Naive thymus-derived CD8-positive, alpha-beta T cell (primary cell): ENCODE results near the gene TMEM271. TPM values are rescaled to one million over a fixed set of nuclear protein-coding genes. Genes with fewer than 3 reads are reported as not detected.
"Not testable (repeated sequence)": the region's sequence is repeated elsewhere in the genome, so short reads cannot be mapped to it uniquely, and the experiment has no call there.

Source experiments
- ATAC-seq, 2 donors: fragments of 150-1000 bp; cut with Tn5 transposase in 1 of 2; sonication (Bioruptor Pico), chemical (Tn5 transposase) in 1 of 2; 1 replicate in 1 of 2; 2 replicates in 1 of 2; pipeline ENCODE4 v1.10.0; 2021; ENCODE audit warnings: mild to moderate bottlenecking in 2 of 2, moderate library complexity in 2 of 2
- POLR2A ChIA-PET: fragments of 350-600 bp; sonication (Branson Sonifier 250); formaldehyde crosslinking; loops from one replicate; lab custom pipeline; 2021; ENCODE audit warnings: antibody characterized with exemption; lab: Charles Lee
- DNase-seq, 10 donors: peaks; one replicate each; pipeline versions ENCODE4 v3.0.0 to v3.0.0-alpha.2; 2020 to 2022
- H3K27ac Mint-ChIP-seq, 10 donors: one replicate each; pipeline ENCODE4 v1.8.0; 2020 to 2022; ENCODE audit warnings: mild to moderate bottlenecking in 10 of 10, mixed read lengths in 10 of 10, moderate library complexity in 4 of 10, inconsistent platforms in 1 of 10
- H3K27me3 Mint-ChIP-seq, 5 donors: one replicate each; pipeline ENCODE4 v1.8.0; 2021 to 2022; ENCODE audit warnings: mixed read lengths in 5 of 5
- H3K36me3 Mint-ChIP-seq, 3 donors: one replicate each; pipeline ENCODE4 v1.8.0; 2020 to 2022; ENCODE audit warnings: mixed read lengths in 3 of 3, mild to moderate bottlenecking in 2 of 3, inconsistent platforms in 1 of 3
- H3K4me1 Mint-ChIP-seq, 4 donors: one replicate each; pipeline ENCODE4 v1.8.0; 2021 to 2022; ENCODE audit warnings: mixed read lengths in 4 of 4
- H3K4me3 Mint-ChIP-seq, 10 donors: one replicate each; pipeline ENCODE4 v1.8.0; 2020 to 2022; ENCODE audit warnings: mild to moderate bottlenecking in 10 of 10, mixed read lengths in 10 of 10, moderate library complexity in 6 of 10, inconsistent platforms in 1 of 10
- H3K9me3 Mint-ChIP-seq, 9 donors: one replicate each; pipeline ENCODE4 v1.8.0; 2020 to 2022; ENCODE audit warnings: mixed read lengths in 9 of 9, mild to moderate bottlenecking in 3 of 9, inconsistent platforms in 1 of 9, moderate library complexity in 1 of 9
- polyA plus RNA-seq, 3 donors: library from polyadenylated mRNA; unstranded; fragments of 300-500 nt; fragmentation: Illumina TruSeq; gene quantifications; one replicate each; pipeline ENCODE4 v1.2.3, GENCODE V29; 2021
- total RNA-seq, 8 experiments: library from RNA in 2 of 8; stranded (reverse) in 2 of 8; gene quantifications; one replicate each; pipeline ENCODE4 v1.2.3 and lab custom pipeline; 2021 to 2026

The TMEM271 gene
- total and polyA plus RNA-seq, 5 experiments from 2014 or later = not detected

DNA sequence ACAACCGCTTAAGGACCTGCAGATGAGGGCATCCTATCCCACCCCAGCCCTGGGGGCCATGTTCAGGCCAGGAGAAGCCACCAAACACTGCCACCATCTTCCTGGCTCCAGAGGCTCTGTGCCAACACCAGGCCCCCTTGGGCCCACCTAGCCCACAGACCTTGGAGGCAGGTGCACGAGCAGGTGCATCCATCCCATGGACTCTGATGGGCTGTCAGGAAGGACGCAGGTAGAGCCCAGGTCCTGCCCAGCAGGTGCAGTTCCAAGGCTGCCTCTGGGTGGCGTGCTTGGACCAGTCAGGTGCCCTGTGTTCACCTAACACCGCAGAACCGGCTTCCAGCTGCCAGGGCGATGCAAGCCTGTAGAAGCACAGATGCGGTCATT is 26.5 kb upstream of the TMEM271 start:
- Mint-ChIP-seq H3K4me3 (no peak overlapping the region), H3K27me3 (peaks cover 13 to 42% (median 19%) of the 10 kb centered on the region in 5 donors), H3K4me1 (peaks cover 6 to 16% (median 10%) of the 10 kb centered on the region in 4 donors), H3K9me3 (no peaks in the 10 kb centered on the region), H3K27ac (peak overlapping the region in 1 of 10 donors; percentile 44), H3K36me3 (peaks cover 0 to 3% (median 0%) of the 10 kb centered on the region in 3 donors)
- POLR2A ChIA-PET = no interaction called here
- peak; percentile 65 to 97 for ATAC-seq
- DNase-seq = peak; percentile 30 to 83 (median 56)

DNA sequence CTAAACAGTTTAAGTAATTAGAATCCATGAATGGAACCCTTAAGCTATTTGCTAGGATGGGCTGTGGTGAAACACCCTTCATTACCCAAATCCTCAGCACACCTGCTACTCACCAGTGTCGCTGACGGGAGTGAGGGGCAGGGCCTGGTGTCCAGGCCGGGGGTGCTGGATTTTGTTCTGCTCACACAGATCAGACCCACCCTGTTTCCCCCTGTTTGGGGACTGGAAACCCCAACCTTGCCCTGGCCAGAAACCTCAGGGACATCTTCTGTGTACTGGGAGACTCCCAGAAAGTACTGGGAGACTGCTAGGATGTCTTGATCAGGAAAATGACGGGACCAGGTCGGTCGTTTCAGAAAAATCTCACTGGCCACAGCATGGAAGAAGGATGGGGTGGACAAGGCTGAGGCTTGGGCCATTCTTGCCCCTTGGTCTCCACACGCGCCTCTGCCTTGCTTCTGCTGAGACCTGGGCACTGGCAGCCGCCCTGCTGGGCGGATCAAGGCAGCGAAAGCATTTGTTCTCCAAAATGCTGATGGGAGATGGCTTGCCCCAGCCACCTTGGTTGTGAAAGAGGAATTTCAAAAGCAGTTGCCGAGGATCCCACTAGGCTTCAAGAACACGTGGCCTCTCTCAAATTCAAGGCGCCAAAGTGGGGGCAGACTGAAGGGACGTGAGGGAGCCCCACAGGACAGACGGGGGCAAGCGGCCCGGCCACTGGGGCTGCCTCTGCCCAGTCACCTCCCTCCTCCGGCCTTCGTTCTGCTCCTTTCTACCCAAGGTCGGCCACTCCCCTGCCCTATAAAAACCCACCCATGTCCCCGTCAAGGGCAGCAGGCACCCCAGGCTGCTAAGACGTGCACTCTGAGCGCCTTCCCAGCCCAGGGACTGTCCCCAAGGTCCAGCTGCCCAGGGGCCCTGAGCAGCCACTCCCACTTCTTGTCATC is 25.8 kb upstream of the TMEM271 start:
- H3K36me3 Mint-ChIP-seq = peaks cover 0 to 3% (median 0%) of the 10 kb centered on the region in 3 donors
- POLR2A ChIA-PET = no interaction called here
- H3K27ac Mint-ChIP-seq = no peak overlapping the region
- H3K9me3 Mint-ChIP-seq = peaks cover 0 to 3% (median 0%) of the 10 kb centered on the region in 9 donors
- H3K4me3 Mint-ChIP-seq = no peak overlapping the region
- H3K27me3 Mint-ChIP-seq = peaks cover 13 to 49% (median 26%) of the 10 kb centered on the region in 5 donors
- ATAC-seq (no peak), DNase-seq (no peak)
- H3K4me1 Mint-ChIP-seq = peaks cover 6 to 16% (median 10%) of the 10 kb centered on the region in 4 donors

DNA sequence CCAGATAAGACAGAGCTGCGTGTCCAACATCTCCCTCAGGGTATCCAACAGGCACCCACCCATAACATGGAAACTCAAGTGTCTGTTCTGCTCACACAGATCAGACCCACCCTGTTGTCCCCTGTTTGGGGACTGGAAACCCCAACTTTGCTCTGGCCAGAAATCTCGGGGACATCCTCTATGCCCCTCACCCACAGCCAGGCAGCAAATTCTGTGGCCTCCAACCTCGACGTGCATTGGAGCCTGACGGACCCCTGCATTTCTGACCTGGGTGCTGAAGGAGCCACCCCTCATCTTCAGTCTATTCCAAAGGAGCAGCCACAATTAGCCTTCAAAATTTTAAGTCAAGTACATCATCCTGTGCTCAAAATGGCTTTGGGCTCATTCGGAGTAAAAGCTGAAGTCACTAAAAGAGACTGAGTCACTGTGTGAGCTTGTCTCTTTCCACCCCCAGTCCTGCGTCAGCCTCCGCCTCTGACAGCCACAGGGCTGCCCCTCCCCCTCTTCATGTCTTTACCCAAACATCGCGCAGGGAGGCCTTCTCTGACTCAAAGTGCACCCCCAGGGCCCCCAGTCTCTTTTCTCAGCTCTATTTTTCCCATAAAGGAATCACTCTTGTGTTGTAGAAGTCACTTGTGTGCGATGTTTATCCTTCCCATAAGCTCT is 24.9 kb upstream of the TMEM271 start:
- ATAC-seq = no peak
- DNase-seq = no peak

DNA sequence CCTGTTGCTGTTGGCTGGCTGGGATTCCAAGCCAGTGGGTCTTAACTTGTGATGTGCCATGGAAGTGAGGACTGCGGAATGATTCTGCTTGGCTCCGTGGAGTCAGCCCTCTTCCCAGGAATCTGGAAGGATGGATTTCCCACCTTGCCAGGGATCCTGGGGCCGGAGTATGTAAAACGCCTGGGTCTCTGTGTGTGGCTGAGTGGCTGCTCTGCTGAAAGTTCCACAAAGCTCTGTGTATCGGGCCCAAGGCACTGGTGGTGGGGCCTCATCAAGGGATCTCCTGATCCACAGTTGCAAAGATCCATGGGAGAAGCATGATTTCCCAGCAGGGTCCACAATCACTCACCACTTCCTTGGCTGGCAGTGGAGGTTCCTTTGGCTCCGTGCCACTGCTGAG is 24.1 kb upstream of the TMEM271 start:
- POLR2A ChIA-PET = no interaction called here
- H3K36me3 Mint-ChIP-seq = peaks cover 0 to 3% (median 0%) of the 10 kb centered on the region in 3 donors

More for the DNA sequence above, 24.9 kb upstream of the TMEM271 start:
- H3K36me3 Mint-ChIP-seq = peaks cover 0 to 3% (median 0%) of the 10 kb centered on the region in 3 donors
- POLR2A ChIA-PET = no interaction called here
- H3K4me3 Mint-ChIP-seq = no peak overlapping the region
- no peak overlapping the region for H3K27ac Mint-ChIP-seq
- peaks cover 15 to 58% (median 30%) of the 10 kb centered on the region in 5 donors for H3K27me3 Mint-ChIP-seq
- peaks cover 6 to 16% (median 10%) of the 10 kb centered on the region in 4 donors for H3K4me1 Mint-ChIP-seq
- peaks cover 0 to 3% (median 0%) of the 10 kb centered on the region in 9 donors for H3K9me3 Mint-ChIP-seq

DNA sequence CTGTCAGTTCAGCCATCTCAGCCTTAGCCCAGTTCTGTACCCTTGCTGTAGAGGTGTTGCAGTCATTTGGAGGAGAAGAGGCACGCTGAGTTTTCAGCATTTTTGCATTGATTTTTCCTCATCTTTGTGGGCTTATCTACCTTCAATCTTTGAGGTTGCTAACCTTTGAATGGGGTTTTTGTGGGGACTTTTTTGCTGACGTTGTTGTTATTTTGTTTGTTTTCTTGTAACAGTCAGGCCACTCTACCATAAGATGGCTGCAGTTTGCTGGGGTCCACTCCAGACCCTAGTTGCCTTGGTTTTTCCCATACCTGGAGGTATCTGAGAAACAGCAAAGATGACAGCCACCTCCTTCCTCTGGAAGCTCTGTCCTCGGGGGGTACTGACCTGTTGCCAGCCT is 22.8 kb upstream of the TMEM271 start:
- H3K36me3 Mint-ChIP-seq = peaks cover 0 to 7% (median 3%) of the 10 kb centered on the region in 3 donors
- POLR2A ChIA-PET = no interaction called here
- no peak for ATAC-seq
- H3K27me3 Mint-ChIP-seq = peaks cover 20 to 62% (median 30%) of the 10 kb centered on the region in 5 donors
- no peak overlapping the region for H3K27ac Mint-ChIP-seq
- H3K4me3 Mint-ChIP-seq = no peak overlapping the region
- DNase-seq = no peak
- peaks cover 3 to 11% (median 6%) of the 10 kb centered on the region in 4 donors for H3K4me1 Mint-ChIP-seq
- peaks cover 0 to 10% (median 2%) of the 10 kb centered on the region in 9 donors for H3K9me3 Mint-ChIP-seq

More for the DNA sequence above, 24.1 kb upstream of the TMEM271 start:
- Mint-ChIP-seq H3K4me1 (peaks cover 6 to 16% (median 9%) of the 10 kb centered on the region in 4 donors), H3K9me3 (peaks cover 0 to 6% (median 0%) of the 10 kb centered on the region in 9 donors), H3K27ac (peak overlapping the region in 1 of 10 donors; percentile 70), H3K4me3 (no peak overlapping the region), H3K27me3 (peaks cover 17 to 62% (median 30%) of the 10 kb centered on the region in 5 donors)
- no peak for DNase-seq
- no peak for ATAC-seq

DNA sequence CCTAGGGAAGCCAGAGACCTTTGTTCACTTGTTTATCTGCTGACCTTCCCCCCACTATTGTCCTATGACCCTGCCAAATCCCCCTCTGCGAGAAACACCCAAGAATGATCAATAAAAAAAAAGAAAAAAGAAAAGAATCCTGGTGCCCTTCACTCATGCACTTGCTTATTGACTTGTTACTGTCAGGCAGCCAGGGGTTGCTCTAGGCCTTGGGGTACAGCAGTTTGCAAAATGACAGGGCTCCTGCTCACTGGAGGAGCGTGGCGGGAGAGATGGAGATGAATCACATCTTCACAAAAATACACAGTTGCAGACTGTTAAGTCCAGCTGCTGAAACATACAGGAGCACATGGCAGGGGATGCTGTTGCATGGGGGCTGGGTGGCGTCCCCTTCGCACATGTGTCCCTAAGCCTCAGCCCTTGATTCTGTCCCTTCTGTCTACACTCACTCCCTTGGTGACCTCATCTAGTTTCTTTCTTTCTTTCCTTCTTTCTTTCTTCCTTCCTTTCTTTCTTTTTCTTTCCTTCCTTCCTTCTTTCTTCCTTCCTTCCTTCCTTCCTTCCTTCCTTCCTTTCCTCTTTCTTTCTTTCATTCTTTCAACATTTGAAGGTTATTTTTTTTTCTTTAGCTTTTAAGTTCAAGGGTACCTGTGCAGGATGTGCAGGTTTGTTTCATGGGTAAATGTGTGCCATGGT is 16.9 kb upstream of the TMEM271 start:
- Mint-ChIP-seq H3K27me3 (peaks cover 21 to 57% (median 34%) of the 10 kb centered on the region in 5 donors), H3K27ac (no peak overlapping the region), H3K36me3 (peaks cover 2 to 11% (median 3%) of the 10 kb centered on the region in 3 donors), H3K4me3 (no peak overlapping the region), H3K9me3 (peaks cover 0 to 16% (median 2%) of the 10 kb centered on the region in 9 donors), H3K4me1 (peaks cover 0 to 1% (median 0%) of the 10 kb centered on the region in 4 donors)
- POLR2A ChIA-PET = no interaction called here
- ATAC-seq (no peak), DNase-seq (no peak)

DNA sequence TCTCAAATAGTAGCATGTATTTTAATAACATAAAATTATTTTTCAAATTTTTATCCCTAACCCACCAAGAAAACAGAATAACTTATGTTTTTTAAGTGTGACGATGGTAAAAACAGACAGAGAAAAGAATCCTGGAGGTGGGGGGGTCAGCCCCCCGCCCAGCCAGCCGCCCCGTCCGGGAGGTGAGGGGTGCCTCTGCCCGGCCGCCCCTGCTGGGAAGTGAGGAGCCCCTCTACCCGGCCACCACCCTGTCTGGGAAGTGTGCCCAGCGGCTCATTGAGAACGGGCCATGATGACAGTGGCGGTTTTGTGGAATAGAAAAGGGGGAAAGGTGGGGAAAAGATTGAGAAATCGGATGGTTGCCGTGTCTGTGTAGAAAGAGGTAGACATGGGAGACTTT is 16.1 kb upstream of the TMEM271 start:
- ATAC-seq, POLR2A ChIA-PET, H3K4me3 Mint-ChIP-seq, DNase-seq, H3K27ac Mint-ChIP-seq, H3K4me1 Mint-ChIP-seq: not testable (repeated sequence)
- peaks cover 18 to 57% (median 35%) of the 10 kb centered on the region in 5 donors for H3K27me3 Mint-ChIP-seq
- peaks cover 0 to 16% (median 2%) of the 10 kb centered on the region in 9 donors for H3K9me3 Mint-ChIP-seq
- peaks cover 0 to 11% (median 2%) of the 10 kb centered on the region in 3 donors for H3K36me3 Mint-ChIP-seq

DNA sequence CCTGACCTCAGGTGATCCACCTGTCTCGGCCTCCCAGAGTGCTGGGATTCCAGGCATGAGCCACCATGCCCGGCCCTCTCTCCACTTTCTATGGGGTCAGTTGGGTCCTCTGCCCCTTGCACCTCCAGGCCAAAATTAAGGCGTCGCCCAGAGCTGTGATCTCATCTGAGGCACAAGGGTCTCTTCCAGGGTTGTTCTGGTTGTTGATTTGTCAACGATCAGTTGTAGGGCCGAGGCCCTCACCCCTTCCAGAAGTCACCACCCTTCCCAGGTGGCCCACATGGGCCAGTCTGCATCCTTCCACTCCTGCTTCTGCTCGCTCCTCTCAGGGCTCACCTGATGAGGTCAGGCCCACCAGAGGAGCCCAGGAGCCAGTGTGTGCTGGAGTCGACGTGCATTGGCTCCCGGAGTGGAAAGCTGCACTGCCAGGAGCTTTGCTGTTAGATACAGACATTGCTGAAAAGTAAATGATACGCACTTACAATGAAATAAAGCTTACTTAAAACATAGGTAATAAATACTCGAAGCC is 14.3 kb upstream of the TMEM271 start:
- peak overlapping the region in 1 of 10 donors; percentile 9 for H3K27ac Mint-ChIP-seq
- H3K36me3 Mint-ChIP-seq = peaks cover 0 to 11% (median 4%) of the 10 kb centered on the region in 3 donors
- no peak overlapping the region for H3K4me3 Mint-ChIP-seq
- ATAC-seq = no peak
- no peak for DNase-seq
- POLR2A ChIA-PET = no interaction called here
- peaks cover 19 to 59% (median 40%) of the 10 kb centered on the region in 5 donors for H3K27me3 Mint-ChIP-seq
- peaks cover 0 to 1% (median 0%) of the 10 kb centered on the region in 4 donors for H3K4me1 Mint-ChIP-seq
- H3K9me3 Mint-ChIP-seq = peaks cover 0 to 20% (median 4%) of the 10 kb centered on the region in 9 donors

DNA sequence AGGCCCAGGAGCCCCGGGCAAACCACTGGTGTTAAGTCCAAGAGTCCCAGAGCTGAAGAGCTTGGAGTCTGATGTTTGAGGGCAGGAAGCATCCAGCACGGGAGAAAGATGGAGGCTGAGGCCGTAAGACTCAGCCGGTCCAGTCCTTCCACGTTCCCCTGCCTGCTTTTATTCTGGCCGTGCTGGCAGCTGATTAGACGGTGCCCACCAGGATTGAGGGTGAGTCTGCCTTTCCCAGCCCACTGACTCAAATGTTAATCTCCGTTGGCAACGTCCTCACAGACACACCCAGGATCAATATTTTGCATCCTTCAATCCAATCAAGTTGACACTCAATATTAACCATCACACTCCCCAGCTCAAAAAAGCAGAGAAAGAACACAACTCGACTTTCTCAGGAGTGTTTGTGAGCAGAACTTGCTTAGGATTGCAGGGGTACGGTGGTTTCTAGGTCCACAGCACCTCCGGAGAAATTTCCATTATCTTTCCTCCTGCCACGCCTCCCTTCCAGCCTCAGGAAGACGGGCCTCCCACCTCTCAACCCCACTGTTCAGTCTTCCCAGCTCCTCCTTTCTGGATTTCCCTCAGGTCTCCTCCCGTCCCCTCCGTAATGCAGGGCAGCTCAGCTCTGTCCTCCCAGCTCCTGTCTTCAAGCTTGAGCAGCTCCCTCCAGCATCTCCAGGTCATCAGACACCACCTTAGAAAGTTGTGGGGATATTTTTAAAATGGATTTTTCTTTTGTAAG is 13.3 kb upstream of the TMEM271 start:
- Mint-ChIP-seq H3K36me3 (peaks cover 0 to 8% (median 4%) of the 10 kb centered on the region in 3 donors), H3K4me1 (peaks cover 0 to 1% (median 0%) of the 10 kb centered on the region in 4 donors), H3K27me3 (peaks cover 18 to 60% (median 42%) of the 10 kb centered on the region in 5 donors), H3K27ac (no peak overlapping the region), H3K9me3 (peaks cover 0 to 20% (median 3%) of the 10 kb centered on the region in 9 donors), H3K4me3 (no peak overlapping the region)
- DNase-seq (no peak), ATAC-seq (no peak)
- POLR2A ChIA-PET = no interaction called here

DNA sequence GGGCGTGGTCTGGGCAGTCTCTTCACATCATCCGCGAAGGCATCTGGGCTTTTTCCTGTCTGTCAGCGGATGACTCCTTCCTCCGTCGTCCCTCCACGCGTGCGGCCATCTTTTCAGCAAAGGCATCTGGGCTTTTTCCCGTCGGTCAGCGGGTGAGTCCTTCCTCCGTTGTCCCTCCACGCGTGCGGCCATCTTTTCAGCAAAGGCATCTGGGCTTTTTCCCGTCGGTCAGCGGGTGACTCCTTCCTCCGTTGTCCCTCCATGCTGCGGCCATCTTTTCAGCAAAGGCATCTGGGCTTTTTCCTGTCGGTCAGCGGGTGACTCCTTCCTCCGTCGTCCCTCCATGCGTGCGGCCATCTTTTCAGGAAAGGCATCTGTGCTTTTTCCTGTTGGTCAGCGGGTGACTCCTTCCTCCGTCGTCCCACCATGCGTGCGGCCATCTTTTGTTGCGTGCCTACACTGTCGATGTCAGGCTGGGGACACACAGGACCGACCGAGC is 12.3 kb upstream of the TMEM271 start:
- Mint-ChIP-seq H3K36me3 (peaks cover 2 to 14% (median 4%) of the 10 kb centered on the region in 3 donors), H3K4me1 (peaks cover 0 to 1% (median 0%) of the 10 kb centered on the region in 4 donors), H3K9me3 (peaks cover 5 to 26% (median 12%) of the 10 kb centered on the region in 9 donors), H3K4me3 (no peak overlapping the region), H3K27me3 (peaks cover 20 to 70% (median 48%) of the 10 kb centered on the region in 5 donors), H3K27ac (no peak overlapping the region)
- ATAC-seq (no peak), DNase-seq (no peak)
- POLR2A ChIA-PET = no interaction called here

DNA sequence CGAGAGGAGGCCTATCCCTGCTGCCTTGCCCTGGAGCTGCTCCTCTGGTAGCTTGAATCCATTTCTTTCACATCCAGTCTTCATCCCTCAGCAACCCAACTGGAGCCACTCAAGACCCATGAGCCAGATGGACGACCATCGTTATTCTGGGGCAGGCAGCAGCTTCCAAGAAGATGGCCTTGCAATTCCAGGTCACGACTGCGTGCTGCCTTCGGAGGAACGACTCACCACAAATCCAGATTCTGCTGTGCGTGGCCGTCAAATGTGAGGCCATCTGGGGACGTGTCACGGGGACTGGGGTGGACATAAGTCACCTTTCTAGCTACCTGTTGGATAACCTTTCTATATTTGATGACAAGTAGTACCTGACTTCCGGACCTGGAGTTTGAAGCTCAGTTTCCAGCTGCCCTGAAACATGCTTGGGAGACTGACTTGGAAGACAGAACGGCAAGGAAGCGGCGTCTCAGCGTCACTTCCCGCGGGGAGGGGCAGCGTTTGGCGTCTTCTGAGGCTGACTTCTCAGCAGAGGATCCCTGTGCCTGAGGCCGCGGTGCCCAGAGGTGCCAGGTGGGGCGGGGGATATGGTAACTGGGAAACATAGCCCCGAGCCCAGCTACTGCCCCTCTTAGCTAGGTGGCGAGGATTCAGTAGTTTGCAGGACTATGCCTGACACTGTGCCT is 11.7 kb upstream of the TMEM271 start:
- Mint-ChIP-seq H3K27ac (no peak overlapping the region), H3K27me3 (peaks cover 17 to 71% (median 46%) of the 10 kb centered on the region in 5 donors), H3K9me3 (peaks cover 5 to 30% (median 15%) of the 10 kb centered on the region in 9 donors), H3K4me1 (peaks cover 0 to 1% (median 0%) of the 10 kb centered on the region in 4 donors), H3K36me3 (peaks cover 2 to 17% (median 4%) of the 10 kb centered on the region in 3 donors), H3K4me3 (no peak overlapping the region)
- no peak for DNase-seq
- no peak for ATAC-seq
- POLR2A ChIA-PET = no interaction called here
